GM12875 (cell line): Measurements from ENCODE around the gene HECW1.

Experiments used
- H3K4me3 ChIP-seq: one replicate; pipeline ENCODE4 v1.5.1; 2011; ENCODE audit warnings: low read depth, low read length, control low read depth
- TF ChIP-seq, protein P1 (sequence below): IDR thresholded peaks from 2 replicates; pipeline ENCODE4 v1.5.1; 2011; ENCODE audit warnings: low read depth, mild to moderate bottlenecking, control low read depth, inconsistent platforms, low read length, moderate library complexity, borderline replicate concordance; ENCODE audit not compliant: insufficient read depth

HECW1 gene

GRCh38 chr7:43317075-43317474, 204.6 kb downstream of the HECW1 start:
- no peak overlapping the region for H3K4me3 ChIP-seq
- TF ChIP-seq, protein P1, sequence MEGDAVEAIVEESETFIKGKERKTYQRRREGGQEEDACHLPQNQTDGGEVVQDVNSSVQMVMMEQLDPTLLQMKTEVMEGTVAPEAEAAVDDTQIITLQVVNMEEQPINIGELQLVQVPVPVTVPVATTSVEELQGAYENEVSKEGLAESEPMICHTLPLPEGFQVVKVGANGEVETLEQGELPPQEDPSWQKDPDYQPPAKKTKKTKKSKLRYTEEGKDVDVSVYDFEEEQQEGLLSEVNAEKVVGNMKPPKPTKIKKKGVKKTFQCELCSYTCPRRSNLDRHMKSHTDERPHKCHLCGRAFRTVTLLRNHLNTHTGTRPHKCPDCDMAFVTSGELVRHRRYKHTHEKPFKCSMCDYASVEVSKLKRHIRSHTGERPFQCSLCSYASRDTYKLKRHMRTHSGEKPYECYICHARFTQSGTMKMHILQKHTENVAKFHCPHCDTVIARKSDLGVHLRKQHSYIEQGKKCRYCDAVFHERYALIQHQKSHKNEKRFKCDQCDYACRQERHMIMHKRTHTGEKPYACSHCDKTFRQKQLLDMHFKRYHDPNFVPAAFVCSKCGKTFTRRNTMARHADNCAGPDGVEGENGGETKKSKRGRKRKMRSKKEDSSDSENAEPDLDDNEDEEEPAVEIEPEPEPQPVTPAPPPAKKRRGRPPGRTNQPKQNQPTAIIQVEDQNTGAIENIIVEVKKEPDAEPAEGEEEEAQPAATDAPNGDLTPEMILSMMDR: no peak

DNA sequence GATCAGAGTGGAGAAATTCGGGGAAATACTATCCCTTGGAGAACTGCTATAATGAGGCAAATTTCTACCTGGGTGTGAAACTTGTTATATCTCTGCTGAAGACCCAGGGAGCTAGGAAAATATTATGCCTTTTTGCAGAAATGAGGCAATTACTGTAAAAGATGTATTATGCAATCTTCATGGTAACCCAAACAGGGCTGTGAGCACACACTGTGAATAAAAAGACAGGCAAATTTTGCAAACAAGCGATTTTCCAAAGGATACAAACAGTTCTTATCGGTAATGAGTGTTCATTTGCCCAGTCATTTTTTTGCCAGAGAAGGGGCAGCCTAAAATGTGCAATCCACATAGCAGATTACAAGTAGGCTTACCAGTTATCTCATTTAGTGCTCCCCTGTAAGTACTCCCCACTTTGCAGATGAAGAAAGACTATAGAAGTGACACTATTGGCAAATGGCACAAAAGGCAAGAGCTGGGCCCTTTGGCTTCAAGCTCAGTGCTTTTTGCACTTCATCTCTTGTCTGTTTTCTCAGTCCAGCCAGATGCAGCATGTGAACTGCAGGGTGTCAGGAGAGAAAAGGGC, 205.8 kb downstream of the HECW1 start:
- TF ChIP-seq, protein P1: no peak
- H3K4me3 ChIP-seq: no peak overlapping the region

DNA sequence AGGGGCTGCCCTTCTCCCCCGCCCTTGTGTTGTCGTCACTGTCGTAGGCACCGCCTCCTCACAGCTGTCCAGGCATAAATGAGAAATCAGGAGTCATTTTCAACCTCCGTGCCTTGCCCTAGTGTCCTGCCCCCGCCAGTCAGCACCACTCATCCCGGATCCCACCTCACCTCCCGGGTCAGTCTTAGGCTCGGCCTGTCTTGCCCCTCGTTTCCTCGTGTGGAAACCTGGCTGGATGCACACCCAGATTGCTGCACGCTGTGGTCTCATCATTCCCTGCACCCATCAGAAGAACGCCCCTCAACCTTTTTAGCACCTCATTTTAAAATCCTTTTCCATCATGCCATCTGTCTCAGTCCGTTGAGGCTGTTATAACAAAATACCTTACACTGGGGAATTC, 213.1 kb downstream of the HECW1 start:
- TF ChIP-seq, protein P1: no peak
- H3K4me3 ChIP-seq: no peak overlapping the region

- TF ChIP-seq, protein P1: no peak
- no peak overlapping the region for H3K4me3 ChIP-seq
Measured at GRCh38 chr7:43328336-43328735, 215.9 kb downstream of the HECW1 start.

GRCh38 chr7:43328785-43329380, 216.4 kb downstream of the HECW1 start:
- no peak overlapping the region for H3K4me3 ChIP-seq
- TF ChIP-seq, protein P1: no peak

GRCh38 chr7:43332193-43332796, 219.8 kb downstream of the HECW1 start:
- H3K4me3 ChIP-seq: no peak overlapping the region
- TF ChIP-seq, protein P1: no peak

- H3K4me3 ChIP-seq: no peak overlapping the region
- TF ChIP-seq, protein P1: no peak
Measured at GRCh38 chr7:43337191-43337590, 224.7 kb downstream of the HECW1 start.
